Embryonic facial prominence (tissue), 1 donor: ENCODE measurements around the gene ADAM12.
"Not testable (repeated sequence)": the region's sequence is repeated elsewhere in the genome, so short reads cannot be mapped to it uniquely, and the experiment has no call there.

Experiments used
- DNase-seq: peaks from one replicate; pipeline ENCODE4 v3.0.0-alpha.2; 2016; ENCODE audit errors: extremely low spot score

The ADAM12 gene

DNA sequence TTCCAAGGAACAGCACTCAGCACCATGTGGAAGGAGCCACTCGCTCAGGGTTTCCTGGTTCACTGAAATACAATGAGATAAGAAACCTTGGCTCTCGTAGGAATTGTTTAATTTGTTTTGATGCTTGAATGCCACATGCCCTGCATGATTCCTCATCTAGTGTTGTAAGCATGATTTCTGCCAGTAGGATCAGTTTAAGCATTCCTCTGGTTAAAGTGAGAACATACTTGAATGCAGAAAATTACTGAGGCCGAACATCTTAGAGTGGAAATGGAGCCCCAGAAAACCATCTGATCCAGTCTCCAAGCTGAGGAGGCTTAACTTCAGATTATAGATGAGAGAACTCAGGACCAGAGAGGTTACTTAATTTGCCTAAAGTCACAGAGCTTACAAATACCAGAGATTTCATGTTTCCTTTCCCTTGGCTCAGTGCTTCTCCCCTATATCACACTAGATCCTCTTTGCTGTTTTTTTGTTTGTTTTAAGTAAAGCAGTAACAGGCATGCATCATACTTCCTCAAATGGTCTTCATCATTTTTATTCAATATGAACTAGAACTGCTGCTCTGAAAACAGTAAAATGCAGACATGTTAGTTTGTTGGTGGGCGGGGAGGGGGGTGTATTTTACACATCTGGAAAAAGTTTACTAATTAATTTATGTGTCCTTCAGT is 125.1 kb downstream of the ADAM12 start:
- no peak for DNase-seq

DNA sequence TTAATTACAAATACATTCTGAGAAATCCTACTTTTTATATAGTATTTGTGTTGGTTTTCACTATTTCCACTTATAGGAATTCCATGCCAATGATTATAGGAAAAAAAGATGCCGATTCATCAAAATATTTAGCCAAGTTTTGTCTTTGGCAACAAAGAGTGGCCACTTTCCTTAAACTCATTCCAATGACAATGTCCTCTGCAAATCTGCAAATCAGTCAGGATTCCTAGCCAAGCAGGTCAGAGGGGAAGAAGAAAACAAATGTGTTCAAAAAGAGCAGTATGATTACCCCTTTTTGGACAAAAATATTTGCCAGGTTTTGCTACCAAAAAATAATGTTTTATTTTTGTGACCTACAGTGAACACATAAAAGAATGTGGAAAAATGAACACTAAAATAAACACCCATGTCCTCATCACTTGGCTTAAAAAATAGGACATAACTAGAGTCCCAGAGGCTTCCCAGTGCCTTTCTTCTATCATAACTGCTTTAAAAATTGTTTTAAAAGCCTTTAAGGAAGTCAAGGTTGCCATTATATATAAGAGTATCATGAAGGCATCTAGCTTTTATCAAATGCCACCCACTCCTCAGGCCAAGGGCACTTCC is 125.9 kb downstream of the ADAM12 start:
- no peak for DNase-seq

DNA sequence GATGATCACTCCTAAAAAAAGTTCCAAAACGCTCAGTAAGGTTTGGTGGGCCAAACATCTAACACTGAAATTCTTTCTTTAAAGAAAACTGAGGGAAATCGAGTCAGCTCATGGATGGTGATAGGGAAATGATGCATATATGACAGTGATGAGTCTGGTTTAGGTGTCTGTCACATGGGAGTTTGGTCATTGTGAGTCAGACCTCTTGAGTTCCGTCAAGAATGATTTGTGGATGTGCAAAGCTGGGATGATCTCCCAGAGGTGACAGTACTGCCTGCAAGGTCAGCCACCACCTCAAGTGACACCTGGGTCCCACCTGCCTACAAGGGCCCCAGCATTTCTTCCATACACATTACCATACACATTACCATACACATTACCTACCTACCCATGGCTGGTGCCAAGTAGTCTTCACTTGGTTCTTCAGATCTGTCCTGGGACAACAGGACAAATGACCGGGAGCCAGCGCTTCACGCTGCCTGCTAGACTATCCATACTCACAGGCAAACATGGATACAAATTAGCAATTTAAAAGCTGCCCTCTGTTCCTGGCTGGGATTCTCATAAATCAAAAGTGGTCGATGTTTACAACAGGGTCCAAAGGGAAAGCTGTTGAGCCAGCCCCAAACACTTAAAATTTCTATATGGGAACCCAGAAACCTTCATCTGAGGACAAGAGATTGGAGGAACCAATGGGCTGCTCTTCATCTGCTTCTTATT is 128.4 kb downstream of the ADAM12 start:
- DNase-seq = no peak

DNA sequence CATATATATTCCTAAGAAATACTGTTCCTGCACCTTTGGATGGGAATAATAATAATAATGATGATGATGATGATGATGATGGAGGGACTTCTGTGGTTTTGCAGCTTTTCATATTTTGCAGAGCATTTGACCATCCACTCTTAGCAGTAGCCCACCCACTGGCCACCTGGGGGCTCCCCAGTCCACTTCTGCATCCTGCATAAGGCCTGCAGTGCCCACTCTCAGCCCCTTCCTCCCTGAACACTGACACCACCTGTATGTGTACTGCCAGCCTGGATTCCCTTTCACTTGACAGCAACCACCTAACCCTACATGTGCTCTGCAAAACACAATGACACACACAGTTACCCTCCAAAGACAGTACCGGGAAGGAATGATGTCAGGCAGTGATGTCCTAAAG is 131.4 kb downstream of the ADAM12 start:
- no peak for DNase-seq

DNA sequence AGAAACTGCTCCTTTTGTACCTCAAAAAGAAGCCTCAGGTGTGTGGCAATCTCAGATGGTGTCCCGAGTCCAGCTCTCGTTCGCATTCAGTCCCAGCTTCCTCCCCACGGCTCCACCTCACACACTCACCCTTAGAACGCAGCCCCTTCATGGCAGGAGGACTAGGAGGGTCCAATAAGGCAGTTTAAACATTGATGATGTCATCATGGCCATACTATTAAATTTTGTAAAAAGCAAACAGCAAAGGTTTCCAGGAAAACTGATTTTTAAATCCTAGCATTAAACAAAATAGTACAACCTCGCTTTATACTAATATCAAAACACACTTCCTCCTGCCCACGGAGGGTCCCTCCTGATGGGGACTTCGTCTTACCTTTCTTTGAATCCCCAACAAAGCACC is 133.0 kb downstream of the ADAM12 start:
- no peak for DNase-seq

DNA sequence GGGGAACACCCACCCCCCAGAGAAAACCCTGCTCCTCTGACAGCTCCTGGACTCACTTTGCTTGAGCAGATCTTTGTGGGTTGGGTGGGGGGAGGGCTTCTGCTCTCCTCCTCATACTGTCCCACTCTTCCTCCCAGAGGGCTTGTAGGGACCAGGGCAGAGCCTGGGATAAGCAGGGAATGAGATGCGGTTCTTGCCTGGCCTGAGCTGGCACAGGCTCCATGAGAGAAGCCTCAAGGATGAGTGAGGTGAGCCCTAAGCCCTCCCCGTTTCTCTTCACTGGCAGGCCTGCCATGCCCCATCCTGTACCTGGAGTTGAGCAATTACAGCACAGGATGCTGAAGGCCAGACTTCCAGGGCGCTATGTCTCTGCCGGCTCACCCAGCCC is 134.7 kb downstream of the ADAM12 start:
- no peak for DNase-seq

DNA sequence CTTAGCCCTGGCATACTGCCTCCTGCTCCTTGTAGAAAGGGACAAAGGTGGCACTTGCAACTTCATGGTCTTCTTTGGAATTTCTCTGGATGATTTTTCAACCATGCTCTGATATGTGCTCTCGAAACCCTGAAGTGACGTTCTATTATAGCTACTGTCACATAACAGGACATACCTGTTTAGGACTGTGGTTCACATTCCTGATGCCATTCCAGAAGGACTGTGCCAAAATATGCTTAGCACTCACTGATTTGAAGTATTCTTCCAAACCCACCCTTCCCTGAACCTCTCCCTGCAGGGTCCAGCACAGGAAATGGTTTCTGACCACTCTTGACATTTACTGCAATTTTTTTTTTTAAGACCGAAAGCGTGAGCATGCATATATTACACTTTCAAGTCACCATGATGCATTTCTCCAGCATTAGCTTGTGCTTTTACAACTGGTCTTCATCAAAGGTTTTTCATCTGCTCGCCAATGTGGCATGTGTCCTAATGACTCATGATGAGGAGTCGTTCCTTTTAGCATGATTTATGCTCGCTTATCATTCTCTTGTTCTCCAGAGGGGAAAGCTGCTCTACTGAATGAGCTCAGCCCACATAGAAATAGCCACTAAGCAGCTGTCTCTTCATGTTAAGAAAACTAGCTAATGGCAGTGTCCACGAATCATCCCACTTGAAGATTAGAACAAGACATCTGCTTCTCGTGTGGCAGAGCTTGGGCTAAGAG is 135.2 kb downstream of the ADAM12 start:
- no peak for DNase-seq

DNA sequence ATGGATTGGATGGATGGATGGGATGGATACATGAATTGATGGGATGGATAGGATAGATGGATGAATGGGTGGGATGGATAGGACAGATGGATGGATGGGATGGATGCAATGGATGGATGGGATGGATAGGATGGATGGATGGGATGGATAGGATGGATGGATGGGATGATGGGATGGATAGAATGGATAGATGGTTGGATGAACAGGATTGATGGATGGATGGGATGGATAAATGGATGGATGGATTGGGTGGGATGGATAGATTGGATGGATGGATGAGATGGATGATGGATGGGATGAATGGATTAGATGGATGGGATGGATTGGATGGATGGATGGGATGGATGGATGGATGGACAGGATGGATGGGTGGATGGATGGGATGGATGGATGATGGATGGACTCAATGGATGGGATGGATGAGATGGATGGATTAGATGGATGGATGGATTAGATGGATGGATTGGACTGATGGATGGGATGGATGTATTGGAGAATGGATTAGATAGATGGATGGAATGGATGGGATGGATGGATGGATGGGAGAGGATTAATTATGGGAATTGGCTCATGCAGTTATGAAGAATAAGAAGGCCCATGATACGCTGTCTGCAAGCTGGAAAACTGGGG is 136.4 kb downstream of the ADAM12 start:
- no peak for DNase-seq

DNA sequence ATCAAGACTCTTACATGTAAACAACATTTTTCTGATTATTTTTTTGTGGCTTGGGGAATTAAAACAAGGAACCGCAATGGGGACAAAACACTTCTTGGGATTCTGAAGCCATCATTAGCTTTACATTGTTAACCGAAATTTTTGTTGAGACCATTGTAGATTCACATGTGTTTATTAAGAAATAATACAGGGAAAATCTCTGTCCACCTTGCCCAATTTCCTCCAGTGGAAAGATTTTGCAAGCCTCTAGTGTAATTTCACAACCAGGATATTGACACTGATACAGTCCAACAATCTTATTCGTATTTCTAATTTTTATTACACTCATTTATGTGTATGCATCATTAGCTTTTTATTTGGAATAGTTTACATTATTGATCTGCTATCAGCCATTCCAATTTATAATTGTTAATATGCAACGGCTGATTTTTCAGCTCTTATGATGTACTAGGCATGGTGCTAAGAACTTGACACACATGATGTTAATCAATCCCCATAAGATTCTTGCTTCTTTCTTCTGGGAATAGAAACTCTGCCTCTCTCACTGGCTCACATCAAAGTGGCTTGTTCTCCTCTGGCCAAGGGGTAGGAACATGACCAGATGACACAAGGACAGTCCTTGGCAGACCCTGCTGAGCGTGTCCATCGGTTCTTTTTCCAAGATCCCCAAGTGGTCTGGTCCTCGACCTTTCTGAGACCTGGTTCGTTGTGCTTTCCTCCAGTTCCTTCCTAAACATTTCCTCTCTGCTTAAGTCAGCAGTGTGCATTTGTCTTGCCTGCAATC is 137.6 kb downstream of the ADAM12 start:
- no peak for DNase-seq

DNA sequence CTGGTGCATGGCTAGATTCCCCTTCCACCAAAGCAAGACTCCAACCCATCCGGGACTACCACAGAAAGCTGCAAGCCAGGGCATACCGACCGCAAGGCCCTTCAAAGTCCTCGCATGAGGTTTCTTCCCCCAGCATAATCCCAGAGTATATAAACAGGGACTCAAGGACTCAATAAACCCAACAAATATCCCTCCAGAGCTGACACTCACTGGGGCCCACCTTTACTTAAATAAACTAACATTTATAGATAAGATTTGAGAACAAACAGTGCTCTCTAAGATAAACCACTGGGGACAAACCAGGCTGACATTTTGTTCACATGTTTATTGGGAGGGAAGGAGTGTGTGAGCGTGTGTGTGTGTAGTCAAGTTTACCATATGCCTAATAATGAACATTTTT is 138.2 kb downstream of the ADAM12 start:
- DNase-seq = no peak

DNA sequence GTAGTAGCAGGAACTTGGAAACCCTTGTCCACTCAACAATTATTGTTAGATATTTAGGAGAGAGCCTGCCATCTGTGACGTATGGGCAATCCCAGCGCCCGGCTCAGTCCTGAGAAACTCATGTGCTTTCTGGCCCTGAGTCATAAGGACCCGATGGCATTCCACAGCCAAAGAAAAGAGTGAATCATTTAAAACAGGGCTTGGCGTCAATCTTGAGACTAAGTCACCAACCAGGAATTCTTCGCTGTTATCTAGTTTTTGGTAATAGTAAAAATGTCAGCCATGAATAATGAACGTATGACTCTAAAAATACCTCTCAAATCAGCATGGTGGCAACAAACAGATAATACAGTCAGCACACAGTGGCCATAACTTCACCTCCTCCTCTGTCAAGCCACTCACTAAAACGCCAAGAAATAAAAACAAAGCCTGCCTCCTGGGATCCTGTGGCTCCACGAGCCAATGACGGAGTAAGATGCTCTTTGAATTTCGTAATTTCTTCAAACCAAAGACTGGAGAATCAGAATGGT is 140.8 kb downstream of the ADAM12 start:
- DNase-seq = no peak

DNA sequence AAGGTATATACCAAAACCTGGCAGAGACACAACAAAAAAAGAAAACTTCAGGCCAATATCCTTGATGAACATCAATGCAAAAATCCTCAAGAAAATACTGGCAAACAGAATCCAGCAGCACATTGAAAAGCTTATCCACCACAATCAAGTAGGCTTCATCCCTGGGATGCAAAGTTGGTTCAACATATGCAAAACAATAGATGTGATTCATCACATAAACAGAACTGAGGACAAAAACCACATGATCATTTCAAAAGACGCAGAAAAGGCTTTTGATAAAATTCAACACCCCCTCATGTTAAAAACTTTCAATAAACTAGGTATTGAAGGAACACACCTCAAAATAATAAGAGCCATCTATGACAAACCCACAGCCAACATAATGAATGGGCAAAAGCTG is 141.9 kb downstream of the ADAM12 start:
- DNase-seq = not testable (repeated sequence)

DNA sequence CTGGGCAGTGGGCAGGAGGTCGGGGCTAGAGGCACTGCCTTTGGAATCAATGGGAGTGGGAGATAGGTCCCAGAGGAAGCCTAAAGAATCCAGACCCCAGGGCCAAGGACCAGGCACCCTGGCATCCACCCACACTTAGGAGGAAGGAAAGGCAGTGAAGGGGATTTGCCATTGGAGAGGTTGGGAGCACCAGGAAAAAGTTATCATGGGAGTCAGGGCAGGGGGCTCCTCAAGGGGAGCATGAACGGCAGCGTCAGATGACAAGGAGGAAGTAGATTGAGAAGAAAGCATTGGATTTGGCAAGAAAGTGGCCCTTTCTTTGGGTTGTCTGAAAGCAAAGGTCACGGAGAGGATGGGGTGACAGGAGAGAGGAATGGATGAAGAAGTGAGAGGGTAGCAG is 142.8 kb downstream of the ADAM12 start:
- DNase-seq = no peak

DNA sequence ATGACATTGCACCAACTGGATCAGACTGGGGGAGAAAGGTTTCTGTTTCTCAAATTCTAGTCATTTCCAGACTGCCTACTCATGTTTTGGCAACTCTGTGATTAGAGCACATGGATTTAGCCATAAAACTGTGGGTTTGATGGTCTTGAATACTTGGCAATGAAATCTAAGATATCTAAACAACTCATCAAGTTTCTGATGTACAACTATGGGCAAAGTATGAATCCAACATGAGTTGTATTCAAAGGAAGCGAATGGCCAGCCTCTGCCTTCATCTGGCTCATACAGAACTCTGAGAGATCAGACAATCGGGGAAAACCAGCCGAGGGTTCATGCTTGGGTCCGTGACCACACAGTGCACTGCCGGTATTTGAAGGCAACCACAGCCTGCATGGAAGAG is 144.3 kb downstream of the ADAM12 start:
- DNase-seq = no peak

DNA sequence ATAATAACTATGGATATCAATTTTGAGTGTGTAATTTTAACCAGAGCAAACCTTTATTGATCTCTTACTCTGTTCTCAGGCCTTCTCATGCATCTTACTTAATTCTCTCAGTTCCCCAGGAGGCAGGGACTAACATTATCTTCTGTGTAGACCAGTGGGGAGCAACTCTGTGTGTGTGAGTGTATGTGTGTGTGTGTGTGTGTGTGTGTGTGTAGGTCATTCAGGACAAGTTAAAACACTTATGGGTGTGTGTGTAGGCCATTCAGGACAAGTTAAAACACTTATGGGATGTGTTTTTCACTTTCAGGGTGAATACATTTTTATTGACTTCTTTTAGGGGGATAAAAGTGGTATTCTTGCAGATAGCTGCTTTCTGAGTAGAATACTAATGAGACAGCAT is 145.0 kb downstream of the ADAM12 start:
- no peak for DNase-seq

DNA sequence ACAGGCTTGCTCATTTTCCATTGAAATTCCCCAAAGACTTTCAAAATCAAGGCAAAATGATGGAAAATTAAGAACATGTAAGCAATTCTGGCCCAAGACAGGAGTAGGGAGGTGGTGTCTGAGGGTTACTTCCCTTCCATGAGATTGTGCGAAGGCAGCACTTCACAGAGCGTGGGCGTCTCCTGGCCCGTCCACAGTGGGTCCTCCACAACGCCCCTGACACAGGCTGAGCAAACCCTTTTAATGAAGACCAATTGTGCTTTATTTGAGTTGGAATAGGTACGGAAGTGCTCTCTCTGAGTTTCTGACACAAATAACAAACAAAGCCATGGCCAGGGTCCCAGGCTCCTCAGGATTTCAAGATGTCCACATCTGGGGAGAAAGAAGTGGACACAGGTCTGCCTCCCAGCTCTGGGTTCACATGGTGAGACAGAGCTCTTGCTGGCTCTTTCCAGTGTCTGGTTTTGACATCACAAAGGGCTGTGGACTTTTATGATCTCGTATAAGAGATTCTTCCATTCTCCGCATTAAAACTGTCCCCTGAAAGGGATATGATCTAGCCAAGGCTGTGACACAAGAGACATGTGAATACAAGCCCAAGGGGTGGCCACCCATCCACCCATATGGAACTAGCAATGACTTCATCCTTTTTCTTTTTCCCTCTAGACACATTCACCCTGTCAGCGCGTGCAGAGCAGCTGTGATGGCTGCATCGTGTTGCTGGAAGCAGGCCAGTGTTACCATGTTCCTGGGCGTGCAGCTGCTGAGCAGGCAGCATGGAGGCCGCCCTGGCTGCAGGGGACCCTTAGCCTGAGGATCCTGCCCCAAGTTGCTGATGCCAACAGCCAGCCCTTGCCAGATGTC is 145.6 kb downstream of the ADAM12 start:
- DNase-seq = no peak

DNA sequence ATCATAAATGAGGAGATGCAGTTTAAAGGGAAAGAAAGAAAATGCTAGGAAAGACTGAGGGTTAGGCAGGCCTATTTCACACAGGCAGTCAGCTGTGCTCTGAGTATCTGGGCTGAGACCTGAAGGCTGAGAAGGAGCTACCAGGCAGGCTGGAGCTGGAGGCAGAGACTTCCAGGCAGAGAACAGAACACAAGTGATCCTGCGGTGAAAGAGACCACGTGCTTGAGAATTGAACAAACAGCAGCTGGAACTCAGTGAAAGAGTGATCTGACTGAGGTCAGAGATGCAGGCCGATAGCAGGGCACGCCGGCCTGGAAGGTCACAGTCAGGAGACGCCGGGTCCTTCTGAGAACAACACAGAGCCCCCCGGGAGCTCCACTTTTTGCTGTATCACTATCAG is 147.8 kb downstream of the ADAM12 start:
- no peak for DNase-seq

DNA sequence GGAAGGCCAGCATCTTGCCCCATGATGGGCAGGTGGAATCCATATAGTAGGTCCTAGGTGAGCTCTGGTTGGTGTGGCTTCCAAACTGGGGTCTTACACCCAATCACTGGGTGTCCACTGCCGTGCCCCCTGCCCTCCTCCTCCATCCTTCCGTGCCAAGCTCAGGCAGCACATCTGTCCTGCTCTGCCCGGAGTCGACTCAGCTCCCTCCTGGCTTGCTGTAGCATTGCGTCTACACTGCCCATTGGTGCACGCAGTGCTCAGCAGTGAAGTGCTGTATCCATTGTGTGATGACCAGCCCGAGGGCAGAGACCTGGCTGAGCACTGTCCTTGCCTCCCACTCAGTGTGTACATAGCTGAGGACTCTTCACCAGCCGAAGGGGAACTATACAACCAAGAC is 148.4 kb downstream of the ADAM12 start:
- DNase-seq = no peak

DNA sequence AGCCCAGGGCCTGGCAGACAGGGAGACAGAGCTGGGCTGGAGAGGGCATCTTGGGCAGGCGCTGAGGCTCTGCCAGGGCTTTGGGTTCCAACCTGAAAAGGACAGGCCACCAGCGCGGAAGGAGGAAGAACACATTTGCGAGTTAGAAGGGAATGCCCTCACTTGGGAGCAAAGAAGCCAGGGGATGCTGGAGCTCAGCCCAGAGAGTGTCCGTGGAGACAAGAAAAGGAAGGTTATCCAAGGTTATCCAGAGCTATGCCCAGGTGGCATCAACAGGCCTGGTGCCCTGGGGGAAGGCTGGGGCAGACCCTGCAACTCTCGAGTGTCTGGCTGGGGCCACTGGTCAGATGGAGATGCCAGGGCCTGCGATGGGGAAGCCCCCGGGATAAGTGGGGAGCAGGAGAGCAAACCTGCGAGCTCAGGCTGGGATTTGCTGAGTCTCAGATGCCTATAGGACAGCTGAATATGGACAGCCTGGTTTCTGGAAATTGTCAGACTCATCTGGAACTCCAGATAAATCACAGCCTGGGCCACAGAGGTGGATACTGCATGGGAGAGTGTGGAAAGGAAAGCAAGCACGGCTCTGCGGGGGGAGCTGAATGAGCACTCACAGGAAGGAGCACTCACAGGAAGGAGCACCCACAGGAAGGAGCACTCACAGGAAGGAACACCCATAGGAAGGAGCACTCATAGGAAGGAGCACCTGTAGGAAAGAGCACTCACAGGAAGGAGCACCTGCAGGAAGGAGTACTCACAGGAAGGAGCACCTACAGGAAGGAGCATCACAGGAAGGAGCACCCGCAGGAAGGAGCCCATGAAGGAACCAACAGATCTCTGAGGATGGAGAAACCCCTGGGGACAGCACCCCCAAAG is 152.1 kb downstream of the ADAM12 start:
- DNase-seq = no peak
